SK-MEL-5 (cell line): ENCODE measurements around the gene RFX2. TPM values are rescaled to one million over a fixed set of nuclear protein-coding genes. Genes with fewer than 3 reads are reported as not detected.
"Not testable (repeated sequence)": the region's sequence is repeated elsewhere in the genome, so short reads cannot be mapped to it uniquely, and the experiment has no call there.

ENCODE experiments used
- DNase-seq: peaks from one replicate; pipeline ENCODE4 v3.0.0-alpha.2; 2016; ENCODE audit warnings: low read depth, low spot score
- in situ Hi-C: cut with HindIII; loops from 2 replicates; pipeline ENCODE4 v1.10.0; 2016; ENCODE audit warnings: low sequenced_read_pairs, high pct_unique_total_duplicates, low pct_unique_long_range_greater_than_20kb
- total RNA-seq: library from RNA; depleted of rRNA; stranded (reverse); fragments of >200 nt; shearing (Covaris generic); gene quantifications from 2 replicates; pipeline ENCODE4 v1.2.3, GENCODE V29; 2014

RFX2 gene
- total RNA-seq, 1 experiment from 2014 or later, result 2.6 TPM

DNA sequence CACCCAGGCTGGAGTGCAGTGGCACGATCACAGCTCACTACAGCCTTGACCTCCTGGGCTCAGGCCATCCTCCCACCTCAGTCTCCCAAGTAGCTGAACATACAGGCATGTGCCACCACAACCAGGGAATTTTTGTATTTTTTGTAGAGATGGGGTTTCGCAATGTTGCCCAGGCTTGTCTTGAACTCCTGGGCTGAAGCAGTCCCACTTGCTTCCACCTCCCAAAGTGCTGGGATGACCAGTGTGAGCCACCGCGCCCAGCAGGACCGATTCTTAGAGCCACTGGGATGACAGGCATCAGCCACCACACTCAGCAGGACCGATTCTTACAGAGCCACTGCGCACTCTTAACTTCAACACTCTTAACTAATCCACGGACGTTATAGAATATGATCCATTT, 77.5 kb downstream of the RFX2 start:
- in situ Hi-C loops, result no loop called here
- DNase-seq, result no peak

DNA sequence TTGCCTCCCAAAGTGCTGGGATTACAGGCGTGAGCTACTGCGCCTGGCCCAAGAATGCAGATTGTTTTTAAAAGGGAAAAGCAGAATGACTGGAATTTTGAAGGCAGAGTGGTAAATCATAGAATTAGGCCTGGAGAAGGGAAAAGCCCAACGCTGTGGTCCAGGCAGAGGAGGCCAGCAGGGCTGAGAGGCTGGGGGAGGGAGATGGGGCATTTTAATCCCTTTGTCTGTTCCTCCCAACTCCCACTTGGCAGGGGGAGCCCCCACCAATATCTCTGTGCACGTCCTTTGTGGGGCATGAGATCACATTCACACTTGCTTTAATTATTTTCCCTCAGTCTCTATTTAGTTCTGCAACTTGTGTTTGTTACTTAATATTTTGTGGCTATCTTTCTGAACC, 77.9 kb downstream of the RFX2 start:
- DNase-seq, result no peak
- in situ Hi-C loops, result no loop called here

DNA sequence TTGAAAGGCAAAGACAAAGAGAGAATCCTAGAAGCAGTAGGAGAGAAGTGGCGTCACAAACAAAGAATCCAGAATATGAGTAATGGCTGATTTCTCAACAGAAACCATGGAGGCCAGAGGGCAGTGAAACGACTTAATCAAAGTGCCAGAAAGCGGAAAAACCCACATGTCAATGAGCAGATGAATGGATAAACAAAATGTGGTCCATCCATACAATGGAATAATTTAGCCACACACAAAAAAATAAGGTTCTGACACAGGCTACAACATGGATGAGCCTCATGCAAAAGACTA, 80.1 kb downstream of the RFX2 start:
- DNase-seq, result no peak
- in situ Hi-C loops, result no loop called here

- DNase-seq, result no peak
- in situ Hi-C loops, result no loop called here
Measured at GRCh38 chr19:6026390-6027227, 83.7 kb downstream of the RFX2 start.

- in situ Hi-C loops, DNase-seq: not testable (repeated sequence)
Measured at GRCh38 chr19:6024756-6025155, 85.5 kb downstream of the RFX2 start.

- in situ Hi-C loops, result no loop called here
- DNase-seq, result no peak
Measured at GRCh38 chr19:6023936-6024335, 86.4 kb downstream of the RFX2 start.

DNA sequence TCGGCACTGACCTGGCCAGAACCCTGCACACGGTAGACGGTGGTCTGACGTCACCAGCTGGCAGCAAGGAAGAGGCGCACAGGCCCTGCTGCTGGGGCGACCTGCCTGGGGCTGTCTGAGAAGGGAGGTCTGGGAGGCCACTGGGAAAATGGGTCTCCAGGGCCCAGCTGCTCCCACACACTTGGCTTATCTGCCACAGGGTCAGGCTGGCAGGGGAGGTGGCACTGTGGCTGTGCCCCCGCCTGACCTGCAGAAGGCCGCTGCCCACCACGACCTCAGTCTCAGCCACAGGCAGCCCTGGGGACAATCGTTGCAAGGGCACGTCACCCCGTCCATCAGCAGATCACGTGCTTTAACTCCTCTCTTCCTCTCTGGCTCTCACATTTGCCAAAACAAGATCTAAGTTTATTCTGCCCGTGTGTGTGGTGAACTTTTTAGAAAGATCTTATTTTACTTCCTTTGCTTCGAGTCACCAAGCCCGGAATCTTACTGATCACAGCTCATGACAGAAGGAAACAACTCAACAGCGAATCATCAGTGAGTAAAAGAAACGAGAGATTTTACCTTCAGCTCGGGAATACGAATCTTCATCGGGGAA, 87.1 kb downstream of the RFX2 start:
- in situ Hi-C loops, result no loop called here
- no peak for DNase-seq

- DNase-seq, result no peak
- in situ Hi-C loops, result no loop called here
Measured at GRCh38 chr19:6022570-6023064, 87.7 kb downstream of the RFX2 start.

GRCh38 chr19:6021878-6022569, 88.3 kb downstream of the RFX2 start:
- DNase-seq, result peak; percentile 79
- in situ Hi-C loops, result no loop called here

- in situ Hi-C loops, result no loop called here
- DNase-seq, result no peak
Measured at GRCh38 chr19:6020972-6021805, 89.1 kb downstream of the RFX2 start.

GRCh38 chr19:6020166-6020882, 90.0 kb downstream of the RFX2 start:
- no peak for DNase-seq
- in situ Hi-C loops, result no loop called here

- in situ Hi-C loops, result no loop called here
- no peak for DNase-seq
Measured at GRCh38 chr19:6018786-6019185, 91.5 kb downstream of the RFX2 start.

DNA sequence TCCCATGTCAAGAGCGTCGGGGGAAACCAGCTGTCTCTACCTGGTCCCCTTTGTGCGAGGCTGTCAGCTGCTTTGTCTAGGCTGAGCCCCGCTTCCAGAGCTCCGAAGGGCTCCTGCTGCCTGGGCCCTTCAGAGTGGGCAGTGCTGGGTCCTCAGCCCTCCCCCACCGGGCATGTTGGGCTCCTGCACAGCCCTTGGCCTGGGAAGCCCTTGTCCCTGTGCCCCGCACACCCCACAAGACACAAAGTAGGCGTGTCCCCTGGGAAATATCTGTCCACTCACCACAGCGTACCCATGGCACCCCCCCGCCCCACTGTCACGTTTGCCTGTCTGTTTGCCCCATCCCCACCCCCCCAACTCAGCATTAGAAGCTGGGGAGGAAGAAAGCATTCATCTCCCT, 92.7 kb downstream of the RFX2 start:
- DNase-seq, result no peak
- in situ Hi-C loops, result no loop called here

DNA sequence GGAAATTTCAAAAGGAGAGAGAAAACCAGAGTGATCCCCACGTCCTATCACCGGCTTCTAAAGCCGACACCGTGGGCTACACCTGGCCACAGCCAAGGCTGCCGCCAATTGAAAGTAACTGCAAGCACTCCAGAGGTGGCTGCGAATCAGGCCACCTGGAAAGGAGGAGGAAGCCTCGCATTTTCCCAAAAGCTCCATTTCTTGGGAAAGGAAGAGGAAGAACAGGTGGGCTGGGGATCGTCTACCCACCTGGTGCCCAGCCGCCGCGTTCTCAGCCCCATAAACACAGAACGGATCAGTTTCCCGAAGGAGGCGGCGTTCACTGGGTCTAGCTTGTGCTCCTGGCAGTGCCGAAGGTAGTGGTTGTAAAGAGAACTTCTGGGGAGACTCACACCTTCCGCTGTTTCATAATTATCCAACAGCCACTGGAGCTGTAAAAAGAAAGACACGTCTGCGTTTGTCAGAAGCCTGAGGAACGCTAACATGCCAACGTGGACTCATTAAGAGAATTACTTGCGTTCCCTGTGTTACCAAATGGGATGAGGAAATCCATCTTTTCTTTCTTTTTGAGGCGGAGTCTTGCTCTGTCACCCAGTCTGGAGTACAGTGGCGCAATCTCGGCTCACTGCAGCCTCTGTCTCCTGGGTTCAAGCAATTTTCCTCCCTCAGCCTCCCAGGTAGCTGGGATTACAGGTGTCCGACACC, 94.3 kb downstream of the RFX2 start:
- in situ Hi-C loops, result no loop called here

DNA sequence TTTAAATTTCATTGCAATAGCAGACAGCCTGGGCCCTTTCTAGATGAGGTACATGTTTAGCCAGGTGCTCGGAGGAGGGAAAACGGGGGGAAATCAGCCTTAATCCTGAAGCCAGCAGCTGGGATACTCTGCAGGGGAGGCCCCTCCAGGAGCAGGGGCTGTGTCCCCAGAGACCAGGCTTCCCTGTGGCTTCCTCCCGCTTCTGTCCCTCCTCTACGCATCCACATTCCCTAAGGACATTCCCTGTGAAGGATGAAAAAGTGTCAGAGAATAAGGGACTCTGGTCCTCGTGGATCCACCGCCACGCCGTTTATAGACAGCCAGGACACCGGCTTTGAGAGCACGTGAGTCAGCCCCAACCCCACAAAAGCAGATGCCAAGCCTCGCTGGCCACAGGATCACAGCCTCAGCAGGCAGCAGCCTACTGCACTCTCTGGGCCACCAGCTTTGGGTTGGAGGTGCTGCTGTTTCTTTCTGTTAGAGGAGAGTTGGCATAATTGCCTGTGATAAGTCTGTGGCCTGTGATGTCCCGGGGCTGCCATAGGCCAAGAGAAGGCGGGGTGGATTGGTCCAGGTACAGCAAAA, 95.7 kb downstream of the RFX2 start:
- in situ Hi-C loops, result no loop called here
- DNase-seq, result no peak

More for the DNA sequence above, 94.3 kb downstream of the RFX2 start:
- DNase-seq, result no peak

DNA sequence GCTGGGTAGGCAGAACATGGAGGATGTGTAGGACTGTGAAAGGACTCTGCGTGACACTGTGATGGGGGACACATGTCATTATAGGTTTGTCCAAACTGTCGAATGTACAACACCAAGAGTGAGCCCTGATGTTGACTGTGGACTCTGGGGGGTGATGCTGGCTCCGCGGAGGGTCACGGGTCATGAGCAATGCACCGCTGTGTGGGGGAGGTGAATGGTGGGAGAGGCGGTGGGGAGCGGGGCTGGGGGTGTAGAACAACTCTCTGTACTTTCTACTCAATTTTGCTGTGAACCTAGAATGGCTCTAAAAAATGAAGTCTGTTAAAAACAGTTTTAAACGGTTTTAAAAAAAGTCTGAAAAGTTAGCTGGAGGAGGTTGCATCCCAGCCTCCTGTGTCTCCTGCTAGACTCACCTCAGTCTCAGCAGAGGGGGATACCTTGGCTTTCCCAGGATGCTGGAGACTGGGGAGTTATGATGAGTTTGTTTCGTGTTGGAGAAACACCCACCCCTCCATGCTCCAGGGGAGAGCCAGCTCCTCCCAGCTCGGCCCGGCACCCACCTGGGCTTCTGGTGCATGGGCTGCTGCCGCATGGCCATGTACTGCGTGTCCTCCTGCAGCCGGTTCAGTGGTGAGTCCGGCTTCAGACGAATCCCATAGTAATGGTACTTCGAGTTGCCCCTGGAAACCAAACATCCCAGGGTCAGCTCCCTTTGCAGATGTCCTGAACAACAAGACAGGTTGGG, 97.7 kb downstream of the RFX2 start:
- DNase-seq, result no peak
- in situ Hi-C loops, result no loop called here
